Panc1 (cell line): ENCODE data around the gene PLRG1.

Experiments used
- CTCF ChIP-seq: fragments of 450-650 bp; IDR thresholded peaks from 2 replicates; pipeline ENCODE4 v1.5.1; 2017; ENCODE audit warnings: mild to moderate bottlenecking
- POLR2AphosphoS5 ChIP-seq: IDR thresholded peaks from 2 replicates; pipeline ENCODE4 v1.6.1; 2012; ENCODE audit warnings: mild to moderate bottlenecking, low read depth, low read length, moderate library complexity
- REST ChIP-seq, 2 experiments: IDR thresholded peaks; 2 replicates each; pipeline ENCODE4 v1.6.1; 2011 to 2012; ENCODE audit warnings: low read depth in 2 of 2, control low read depth in 1 of 2, low read length in 1 of 2, mild to moderate bottlenecking in 1 of 2, moderate library complexity in 1 of 2; ENCODE audit not compliant: insufficient read depth in 1 of 2

- no peak for TF ChIP-seq CTCF
- no peak for TF ChIP-seq POLR2AphosphoS5
- no peak for TF ChIP-seq REST (IDR thresholded peaks at IDR 0.05; ENCODE audit: insufficient read depth in 1 of 2, low read depth in 2 of 2, low read length in 1 of 2)
Observed at GRCh38 chr4:154564311-154564710, 14.1 kb upstream of the PLRG1 start.
